ENCODE data around the gene FAM107B. TPM values are rescaled to one million over a fixed set of nuclear protein-coding genes. Genes with fewer than 3 reads are reported as not detected.

Gene FAM107B
- total and polyA plus RNA-seq, 2 experiments from 2014 or later: 11.0 to 17.6 TPM

- H3K27ac Mint-ChIP-seq: no peak overlapping the region
- no peaks in the 10 kb centered on the region for H3K36me3 Mint-ChIP-seq (ENCODE audit: low read depth)
- H3F3A ChIP-seq (replicated peaks; ENCODE audit: low read depth): no peaks in the 10 kb centered on the region
- 0 out of 2 replicates have a peak overlapping the region, but pooled peaks have one; percentile 25 for H2AFZ ChIP-seq
- DNase-seq (ENCODE audit: low spot score) (no peak), ATAC-seq (peak; percentile 68)
- TF ChIP-seq CTCF (conservative IDR thresholded peaks at IDR 0.05; ENCODE audit: low read depth in 2 of 2) (no peak), EZH2phosphoT487 (IDR thresholded peaks at IDR 0.05; ENCODE audit: unreplicated experiment) (no peak), ZNF462 (CRISPR knock-in tag; IDR thresholded peaks at IDR 0.05) (no peak)
- no peaks in the 10 kb centered on the region for H3K79me2 ChIP-seq (replicated peaks; ENCODE audit: insufficient read depth)
- H4K20me1 ChIP-seq (replicated peaks; ENCODE audit: insufficient read depth): no peaks in the 10 kb centered on the region
- no peaks in the 10 kb centered on the region for H3K9me3 Mint-ChIP-seq
- no peak overlapping the region for H3K4me3 ChIP-seq
- H3K4me3 Mint-ChIP-seq: no peak overlapping the region
- H3K27ac ChIP-seq (ENCODE audit: low read depth): no peak overlapping the region
- peaks cover 2% of the 10 kb centered on the region for H3K27me3 Mint-ChIP-seq (ENCODE audit: insufficient read depth, low read depth, poor library complexity)
- H3K9me2 ChIP-seq (ENCODE audit: insufficient read depth): no peaks in the 10 kb centered on the region; the same call in 1 of the 2 replicates
- no peaks in the 10 kb centered on the region for H3K36me3 ChIP-seq (ENCODE audit: insufficient read depth)
- H3K27me3 ChIP-seq (ENCODE audit: insufficient read depth): no peaks in the 10 kb centered on the region
- no peak overlapping the region for H3K4me2 ChIP-seq
- H3K4me1 Mint-ChIP-seq: peaks cover 2% of the 10 kb centered on the region; the same call in 2 of the 3 replicates
- H3K4me1 ChIP-seq (ENCODE audit: insufficient read depth): no peaks in the 10 kb centered on the region
Observed at GRCh38 chr10:14625192-14625631, 149.5 kb downstream of the FAM107B start.

GRCh38 chr10:14624600-14624999 lies 150.1 kb downstream of the FAM107B start:
- TF ChIP-seq CREB1 (CRISPR knock-in tag; IDR thresholded peaks at IDR 0.05; ENCODE audit: low read depth): no peak
- no peak for TF ChIP-seq ZNF331 (CRISPR knock-in tag; IDR thresholded peaks at IDR 0.05; ENCODE audit: low read depth)
- no peak for TF ChIP-seq ETS1 (IDR thresholded peaks at IDR 0.05)
- no peak for TF ChIP-seq CTCF (conservative IDR thresholded peaks at IDR 0.05; ENCODE audit: low read depth in 2 of 2)
- TF ChIP-seq EZH2 (IDR thresholded peaks at IDR 0.05; ENCODE audit: low read depth, unreplicated experiment): no peak
- TF ChIP-seq NANOG (IDR thresholded peaks at IDR 0.05; ENCODE audit: borderline replicate concordance): no peak
- TF ChIP-seq STAT1 (IDR thresholded peaks at IDR 0.05; ENCODE audit: unreplicated experiment): no peak
- H3K4me2 ChIP-seq: no peak overlapping the region
- no peaks in the 10 kb centered on the region for H3K36me3 Mint-ChIP-seq (ENCODE audit: low read depth)

More at GRCh38 chr10:14624600-14624999, 150.1 kb downstream of the FAM107B start:
- no peaks in the 10 kb centered on the region for H3F3A ChIP-seq (replicated peaks; ENCODE audit: low read depth)
- ATAC-seq (no peak), DNase-seq (ENCODE audit: low spot score) (no peak)
- no peak overlapping the region for H3K4me3 ChIP-seq
- no peaks in the 10 kb centered on the region for H3K79me2 ChIP-seq (replicated peaks; ENCODE audit: insufficient read depth)
- H3K36me3 ChIP-seq (ENCODE audit: insufficient read depth): no peaks in the 10 kb centered on the region
- H3K27ac ChIP-seq (ENCODE audit: low read depth): no peak overlapping the region
- no peaks in the 10 kb centered on the region for H3K27me3 ChIP-seq (ENCODE audit: insufficient read depth)
- H4K20me1 ChIP-seq (replicated peaks; ENCODE audit: insufficient read depth): no peaks in the 10 kb centered on the region
- H3K9me3 Mint-ChIP-seq: no peaks in the 10 kb centered on the region
- H3K9me2 ChIP-seq (ENCODE audit: insufficient read depth): no peaks in the 10 kb centered on the region; the same call in 1 of the 2 replicates
- H3K4me1 ChIP-seq (ENCODE audit: insufficient read depth): no peaks in the 10 kb centered on the region
- H3K27ac Mint-ChIP-seq: no peak overlapping the region
- peaks cover 2% of the 10 kb centered on the region; the same call in 2 of the 3 replicates for H3K4me1 Mint-ChIP-seq
- H2AFZ ChIP-seq: no peak overlapping the region
- peaks cover 2% of the 10 kb centered on the region for H3K27me3 Mint-ChIP-seq (ENCODE audit: insufficient read depth, low read depth, poor library complexity)
- no peak overlapping the region for H3K4me3 Mint-ChIP-seq

All from GM23338 (cell line).